Measurements from ENCODE around the gene SLC12A7. TPM values are rescaled to one million over a fixed set of nuclear protein-coding genes. Genes with fewer than 3 reads are reported as not detected.

The SLC12A7 gene
- total RNA-seq, 6 experiments from 2014 or later, result 38.9 to 65.2 (median 53.3) TPM

- TF ChIP-seq, protein P1, sequence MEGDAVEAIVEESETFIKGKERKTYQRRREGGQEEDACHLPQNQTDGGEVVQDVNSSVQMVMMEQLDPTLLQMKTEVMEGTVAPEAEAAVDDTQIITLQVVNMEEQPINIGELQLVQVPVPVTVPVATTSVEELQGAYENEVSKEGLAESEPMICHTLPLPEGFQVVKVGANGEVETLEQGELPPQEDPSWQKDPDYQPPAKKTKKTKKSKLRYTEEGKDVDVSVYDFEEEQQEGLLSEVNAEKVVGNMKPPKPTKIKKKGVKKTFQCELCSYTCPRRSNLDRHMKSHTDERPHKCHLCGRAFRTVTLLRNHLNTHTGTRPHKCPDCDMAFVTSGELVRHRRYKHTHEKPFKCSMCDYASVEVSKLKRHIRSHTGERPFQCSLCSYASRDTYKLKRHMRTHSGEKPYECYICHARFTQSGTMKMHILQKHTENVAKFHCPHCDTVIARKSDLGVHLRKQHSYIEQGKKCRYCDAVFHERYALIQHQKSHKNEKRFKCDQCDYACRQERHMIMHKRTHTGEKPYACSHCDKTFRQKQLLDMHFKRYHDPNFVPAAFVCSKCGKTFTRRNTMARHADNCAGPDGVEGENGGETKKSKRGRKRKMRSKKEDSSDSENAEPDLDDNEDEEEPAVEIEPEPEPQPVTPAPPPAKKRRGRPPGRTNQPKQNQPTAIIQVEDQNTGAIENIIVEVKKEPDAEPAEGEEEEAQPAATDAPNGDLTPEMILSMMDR (IDR thresholded peaks at IDR 0.05), result no peak
- TF ChIP-seq POLR2A (IDR thresholded peaks at IDR 0.05), result no peak
- intact Hi-C loops (cut with DNase I), result no loop called here
- Histone ChIP-seq H3K9me3 (no peaks in the 10 kb centered on the region), H3K4me1 (peaks cover 0 to 21% (median 10%) of the 10 kb centered on the region in 4 donors), H3K27ac (no peak overlapping the region), H3K27me3 (no peaks in the 10 kb centered on the region), H3K36me3 (no peaks in the 10 kb centered on the region), H3K4me3 (no peak overlapping the region)
- DNase-seq (no peak), ATAC-seq (no peak)
- WGBS (ENCODE audit: insufficient coverage, low coverage, low lambda C conversion rate, missing lambda C conversion rate), result 0% methylated on average over 1 of the region's 5 CpGs
Measured at GRCh38 chr5:1113332-1113690, 1.4 kb upstream of the SLC12A7 start.

GRCh38 chr5:1112596-1113331 is 901 bp upstream of the SLC12A7 start:
- WGBS (ENCODE audit: insufficient coverage, low coverage, low lambda C conversion rate, missing lambda C conversion rate), result 41% methylated on average over 7 of the region's 13 CpGs
- no peak for ATAC-seq
- no peaks in the 10 kb centered on the region for H3K9me3 ChIP-seq

DNA sequence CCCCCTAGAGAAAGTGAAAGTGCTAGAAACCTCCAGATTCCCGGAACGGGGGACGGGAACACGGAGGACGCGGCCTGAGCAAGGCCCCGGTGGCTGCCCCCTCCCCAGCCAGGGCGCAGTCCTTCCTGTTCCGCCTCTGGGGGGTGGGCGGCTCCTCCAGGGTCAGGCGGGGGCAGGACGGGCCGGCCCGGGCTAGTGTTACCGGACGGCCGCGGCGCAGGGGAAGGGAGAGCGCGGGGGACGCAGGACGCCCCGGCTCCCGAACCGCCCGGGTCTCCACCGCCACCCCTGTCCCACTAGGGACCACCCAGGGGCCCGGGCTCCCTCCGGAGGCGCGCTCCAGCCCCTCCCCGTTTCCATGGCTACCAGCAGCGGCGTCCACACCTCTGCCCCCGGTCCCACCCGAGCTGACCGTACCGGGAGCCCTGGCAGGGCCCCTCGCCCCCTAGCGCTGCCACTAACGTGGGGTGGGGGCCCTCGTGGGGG is 579 bp downstream of the SLC12A7 start:
- ATAC-seq (peak; percentile 5 to 27 (median 18)), DNase-seq (peak in 1 of 3 donors; percentile 69)
- intact Hi-C loops (cut with DNase I), result no loop called here
- H3K4me3 ChIP-seq, result peak overlapping the region; percentile 85 to 98 (median 91)
- H3K27ac ChIP-seq, result peak overlapping the region; percentile 95 to 99 (median 99)
- WGBS (ENCODE audit: insufficient coverage, low coverage, low lambda C conversion rate, missing lambda C conversion rate), result 5% methylated on average over 4 of the region's 43 CpGs
- TF ChIP-seq, protein P1 (IDR thresholded peaks at IDR 0.05), result no peak
- TF ChIP-seq POLR2A (IDR thresholded peaks at IDR 0.05), result no peak
- H3K9me3 ChIP-seq, result no peaks in the 10 kb centered on the region
- peaks cover 0 to 37% (median 17%) of the 10 kb centered on the region in 4 donors for H3K4me1 ChIP-seq
- H3K27me3 ChIP-seq, result no peaks in the 10 kb centered on the region
- no peaks in the 10 kb centered on the region for H3K36me3 ChIP-seq

More at GRCh38 chr5:1112596-1113331, 901 bp upstream of the SLC12A7 start:
- TF ChIP-seq POLR2A (IDR thresholded peaks at IDR 0.05), result no peak
- TF ChIP-seq, protein P1 (IDR thresholded peaks at IDR 0.05), result no peak
- DNase-seq, result no peak
- no peaks in the 10 kb centered on the region for H3K27me3 ChIP-seq
- H3K36me3 ChIP-seq, result no peaks in the 10 kb centered on the region
- H3K4me3 ChIP-seq, result no peak overlapping the region
- H3K4me1 ChIP-seq, result peaks cover 0 to 26% (median 11%) of the 10 kb centered on the region in 4 donors
- no peak overlapping the region for H3K27ac ChIP-seq
- intact Hi-C loops (cut with DNase I), result no loop called here

DNA sequence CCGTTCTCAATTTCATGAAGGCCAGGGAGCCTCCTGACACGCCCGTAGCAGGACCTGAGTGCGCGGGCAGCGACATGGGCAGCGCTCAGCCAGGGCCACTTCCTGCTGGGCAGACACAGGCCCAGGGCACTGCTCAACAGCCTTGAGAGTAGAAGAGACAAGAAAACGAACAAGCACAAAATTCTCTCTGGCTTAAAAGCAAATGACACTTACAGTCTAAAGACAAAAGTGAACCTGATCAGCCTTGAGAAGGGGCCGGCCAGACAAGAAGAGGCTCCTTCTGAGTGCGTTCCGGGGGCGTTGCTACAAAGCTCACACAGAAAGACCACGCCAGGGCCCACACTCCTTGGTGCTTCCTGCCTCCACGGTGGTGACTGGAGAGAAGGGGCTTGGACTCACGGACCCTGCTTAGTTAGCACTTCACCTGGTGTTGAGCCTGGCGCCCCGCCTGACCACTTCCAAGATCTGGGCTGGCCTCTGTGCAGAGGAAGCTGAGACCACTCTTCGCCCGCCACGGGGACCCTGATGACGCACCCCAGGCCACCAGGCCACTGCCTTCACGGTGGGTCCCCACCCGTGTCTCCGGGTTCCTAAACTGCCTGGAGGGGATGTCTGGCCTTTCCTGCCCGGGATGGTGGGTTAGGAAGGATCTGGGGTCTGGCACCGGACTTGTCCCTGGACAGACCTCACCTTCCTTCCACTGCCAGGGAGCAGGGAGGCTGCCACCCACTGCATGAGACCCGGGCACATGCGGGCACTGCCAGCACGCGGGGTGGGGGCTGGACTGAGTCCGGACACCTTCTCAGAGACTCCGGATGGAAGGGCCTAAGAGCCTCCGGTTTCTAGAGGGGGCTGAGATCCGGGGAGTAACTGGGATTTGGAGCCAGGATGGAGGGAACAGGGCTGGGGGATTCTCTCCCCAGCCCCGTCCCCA is 1.3 kb downstream of the SLC12A7 start:
- intact Hi-C loops (cut with DNase I), result no loop called here
- Histone ChIP-seq H3K9me3 (no peaks in the 10 kb centered on the region), H3K27me3 (no peaks in the 10 kb centered on the region), H3K4me3 (peak overlapping the region; percentile 85 to 98 (median 91)), H3K4me1 (peaks cover 0 to 39% (median 19%) of the 10 kb centered on the region in 4 donors), H3K27ac (peak overlapping the region; percentile 95 to 99 (median 99)), H3K36me3 (no peaks in the 10 kb centered on the region)
- ATAC-seq (peak; percentile 5 to 16 (median 12)), DNase-seq (no peak)
- TF ChIP-seq, protein P1 (IDR thresholded peaks at IDR 0.05), result no peak
- TF ChIP-seq POLR2A (IDR thresholded peaks at IDR 0.05), result no peak
- 11% methylated on average over 14 of the region's 35 CpGs for WGBS (ENCODE audit: insufficient coverage, low coverage, low lambda C conversion rate, missing lambda C conversion rate)

Measured in right lobe of liver (tissue), 6 donors.